ENCODE data around the gene SH3BP2. TPM values are rescaled to one million over a fixed set of nuclear protein-coding genes. Genes with fewer than 3 reads are reported as not detected.

Gene SH3BP2
- polyA plus RNA-seq, 1 donor (not counting 4 experiments of a cell fraction or from before 2014, with no cell fraction given): 11.2 TPM

DNA sequence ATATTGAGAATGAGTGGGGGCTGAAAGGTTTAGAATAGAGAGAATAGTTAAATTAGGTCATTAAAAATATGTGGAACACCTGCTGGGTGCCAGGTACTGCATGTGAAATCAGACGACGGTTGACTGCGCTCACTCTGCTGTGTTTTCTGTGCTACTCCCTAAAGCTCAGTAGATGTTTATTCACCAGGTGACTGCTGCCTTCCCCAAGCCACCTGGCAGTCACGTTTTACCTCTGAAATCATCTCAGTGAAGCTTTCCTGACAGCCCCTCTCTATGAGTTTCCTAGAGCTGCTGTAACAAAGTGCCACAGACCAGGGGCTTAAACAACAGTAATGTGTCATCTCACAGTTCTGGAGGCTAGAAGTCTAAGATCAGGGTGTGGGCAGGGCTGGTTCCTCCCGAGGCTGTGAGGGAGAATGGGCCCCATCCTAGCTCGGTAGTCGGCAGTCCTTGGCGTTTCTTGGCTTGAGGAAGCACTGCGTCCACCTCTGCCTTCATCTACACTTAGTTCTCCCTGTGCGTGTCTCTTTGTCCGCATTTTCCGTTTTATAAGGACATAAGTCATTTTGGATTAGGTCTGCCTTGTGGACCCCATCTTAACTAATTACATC is 76.1 kb downstream of the SH3BP2 start:
- Histone ChIP-seq H3K36me3 (ENCODE audit: control insufficient read depth in 2 of 2, extremely low read depth in 1 of 2, insufficient read depth in 2 of 2, low read length in 2 of 2) (no peaks in the 10 kb centered on the region), H3K4me3 (ENCODE audit: control insufficient read depth in 2 of 3, extremely low read depth in 1 of 3, insufficient read depth in 2 of 3, low read depth in 1 of 3, low read length in 3 of 3) (no peak overlapping the region), H3K27me3 (ENCODE audit: control insufficient read depth, extremely low read depth, insufficient read depth, low read length) (no peaks in the 10 kb centered on the region), H3K4me2 (ENCODE audit: control insufficient read depth, extremely low read depth, insufficient read depth, low read depth, low read length) (no peak overlapping the region), H3K4me1 (ENCODE audit: control insufficient read depth, extremely low read depth, insufficient read depth, low read length) (no peaks in the 10 kb centered on the region), H2AFZ (ENCODE audit: control insufficient read depth, low read length) (no peak overlapping the region), H3K27ac (ENCODE audit: control insufficient read depth, insufficient read depth, low read length) (no peak overlapping the region), H4K20me1 (ENCODE audit: control insufficient read depth, extremely low read depth, insufficient read depth, low read length) (peaks cover 20% of the 10 kb centered on the region), H3K9me3 (ENCODE audit: control insufficient read depth, low read depth, low read length) (no peaks in the 10 kb centered on the region), H3K9ac (ENCODE audit: control insufficient read depth, extremely low read depth, insufficient read depth, low read length) (no peak overlapping the region), H3K79me2 (ENCODE audit: control insufficient read depth, insufficient read depth, low read length) (peaks cover 95% of the 10 kb centered on the region), H3K9me1 (ENCODE audit: control insufficient read depth, extremely low read depth, insufficient read depth, low read length) (no peaks in the 10 kb centered on the region)
- TF ChIP-seq, protein P1, sequence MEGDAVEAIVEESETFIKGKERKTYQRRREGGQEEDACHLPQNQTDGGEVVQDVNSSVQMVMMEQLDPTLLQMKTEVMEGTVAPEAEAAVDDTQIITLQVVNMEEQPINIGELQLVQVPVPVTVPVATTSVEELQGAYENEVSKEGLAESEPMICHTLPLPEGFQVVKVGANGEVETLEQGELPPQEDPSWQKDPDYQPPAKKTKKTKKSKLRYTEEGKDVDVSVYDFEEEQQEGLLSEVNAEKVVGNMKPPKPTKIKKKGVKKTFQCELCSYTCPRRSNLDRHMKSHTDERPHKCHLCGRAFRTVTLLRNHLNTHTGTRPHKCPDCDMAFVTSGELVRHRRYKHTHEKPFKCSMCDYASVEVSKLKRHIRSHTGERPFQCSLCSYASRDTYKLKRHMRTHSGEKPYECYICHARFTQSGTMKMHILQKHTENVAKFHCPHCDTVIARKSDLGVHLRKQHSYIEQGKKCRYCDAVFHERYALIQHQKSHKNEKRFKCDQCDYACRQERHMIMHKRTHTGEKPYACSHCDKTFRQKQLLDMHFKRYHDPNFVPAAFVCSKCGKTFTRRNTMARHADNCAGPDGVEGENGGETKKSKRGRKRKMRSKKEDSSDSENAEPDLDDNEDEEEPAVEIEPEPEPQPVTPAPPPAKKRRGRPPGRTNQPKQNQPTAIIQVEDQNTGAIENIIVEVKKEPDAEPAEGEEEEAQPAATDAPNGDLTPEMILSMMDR (optimal IDR thresholded peaks at IDR 0.05 in 1 of 3, IDR thresholded peaks at IDR 0.05 in 1 of 3, conservative IDR thresholded peaks at IDR 0.05 in 1 of 3; ENCODE audit: extremely low read depth in 1 of 3, insufficient read depth in 2 of 3, low read length in 3 of 3): no peak
- no peak for TF ChIP-seq EZH2 (IDR thresholded peaks at IDR 0.05; ENCODE audit: low read length)
- dilution Hi-C loops (cut with MboI; ENCODE audit: extremely low pct_ligation_motif_present, low sequenced_read_pairs): no loop called here
- FAIRE-seq (no peak), DNase-seq (ENCODE audit: low read depth, low spot score) (no peak)

- peaks cover 20% of the 10 kb centered on the region for H4K20me1 ChIP-seq (ENCODE audit: control insufficient read depth, extremely low read depth, insufficient read depth, low read length)
Measured at GRCh38 chr4:2869659-2870058, 76.8 kb downstream of the SH3BP2 start.

More at GRCh38 chr4:2869659-2870058, 76.8 kb downstream of the SH3BP2 start:
- H3K4me3 ChIP-seq (ENCODE audit: control insufficient read depth in 2 of 3, extremely low read depth in 1 of 3, insufficient read depth in 2 of 3, low read depth in 1 of 3, low read length in 3 of 3): no peak overlapping the region
- no peak overlapping the region for H3K27ac ChIP-seq (ENCODE audit: control insufficient read depth, insufficient read depth, low read length)
- FAIRE-seq: no peak
- H3K9ac ChIP-seq (ENCODE audit: control insufficient read depth, extremely low read depth, insufficient read depth, low read length): no peak overlapping the region
- no peaks in the 10 kb centered on the region for H3K9me1 ChIP-seq (ENCODE audit: control insufficient read depth, extremely low read depth, insufficient read depth, low read length)
- no peak for DNase-seq (ENCODE audit: low read depth, low spot score)
- no peak overlapping the region for H2AFZ ChIP-seq (ENCODE audit: control insufficient read depth, low read length)
- no peak overlapping the region for H3K4me2 ChIP-seq (ENCODE audit: control insufficient read depth, extremely low read depth, insufficient read depth, low read depth, low read length)
- no peaks in the 10 kb centered on the region for H3K27me3 ChIP-seq (ENCODE audit: control insufficient read depth, extremely low read depth, insufficient read depth, low read length)
- peaks cover 90% of the 10 kb centered on the region for H3K79me2 ChIP-seq (ENCODE audit: control insufficient read depth, insufficient read depth, low read length)
- no peak for TF ChIP-seq EZH2 (IDR thresholded peaks at IDR 0.05; ENCODE audit: low read length)
- TF ChIP-seq, protein P1 (optimal IDR thresholded peaks at IDR 0.05 in 1 of 3, IDR thresholded peaks at IDR 0.05 in 1 of 3, conservative IDR thresholded peaks at IDR 0.05 in 1 of 3; ENCODE audit: extremely low read depth in 1 of 3, insufficient read depth in 2 of 3, low read length in 3 of 3): no peak
- no peaks in the 10 kb centered on the region for H3K36me3 ChIP-seq (ENCODE audit: control insufficient read depth in 2 of 2, extremely low read depth in 1 of 2, insufficient read depth in 2 of 2, low read length in 2 of 2)
- no peaks in the 10 kb centered on the region for H3K9me3 ChIP-seq (ENCODE audit: control insufficient read depth, low read depth, low read length)
- H3K4me1 ChIP-seq (ENCODE audit: control insufficient read depth, extremely low read depth, insufficient read depth, low read length): no peaks in the 10 kb centered on the region
- dilution Hi-C loops (cut with MboI; ENCODE audit: extremely low pct_ligation_motif_present, low sequenced_read_pairs): no loop called here

Measured in keratinocyte (primary cell).